Placental epithelial cell (primary cell): Measurements from ENCODE around the gene GLIPR1L2. TPM values are rescaled to one million over a fixed set of nuclear protein-coding genes. Genes with fewer than 3 reads are reported as not detected.

Source experiments
- total RNA-seq: library from RNA; depleted of rRNA; stranded (reverse); fragments of >200 nt; gene quantifications from 2 replicates; pipeline ENCODE4 v1.2.3, GENCODE V29; 2012

GLIPR1L2 gene
- 0.11 and 0.79 TPM in 2 replicates for total RNA-seq

GRCh38 chr12:75390899-75391538 is at the start of gene GLIPR1L2:
GLIPR1L2 (plus strand) TSS chr12:75391089; CDS start chr12:75391117, 28 bp downstream.

GRCh38 chr12:75480469-75480949 is 89.6 kb downstream of the GLIPR1L2 start, which contains the start of gene GLIPR1:
GLIPR1 (plus strand) TSS chr12:75480755; CDS start chr12:75480881, 126 bp downstream.

Other genes with a start within 250 kb of the GLIPR1L2 start
- gene KCNC2, start 181.2 kb upstream of the GLIPR1L2 start, total RNA-seq, result not detected in 2 replicates
- gene CAPS2, start 60.8 kb upstream of the GLIPR1L2 start, total RNA-seq, result 1.6 and 6.3 TPM in 2 replicates
- gene GLIPR1L1, start 56.4 kb upstream of the GLIPR1L2 start, total RNA-seq, result 0.79 TPM in 1 of 2 replicates, not detected in the other
- 2.0 and 38.4 TPM in 2 replicates for gene GLIPR1, start 89.7 kb downstream of the GLIPR1L2 start, total RNA-seq
- 21.2 and 27.4 TPM in 2 replicates for gene KRR1, start 120.5 kb downstream of the GLIPR1L2 start, total RNA-seq